Muscle layer of colon (tissue), 2 donors: ENCODE measurements around the gene ZNF652.
"Not testable (repeated sequence)": the region's sequence is repeated elsewhere in the genome, so short reads cannot be mapped to it uniquely, and the experiment has no call there.

Experiments
- H3K27ac ChIP-seq: one replicate; pipeline ENCODE4 v1.7.0; 2013; ENCODE audit warnings: low read depth, mild to moderate bottlenecking, low read length, moderate library complexity
- H3K27me3 ChIP-seq, 2 donors: one replicate each; pipeline ENCODE4 v1.7.0; 2013; ENCODE audit warnings: low read length in 2 of 2, mild to moderate bottlenecking in 2 of 2; ENCODE audit not compliant: insufficient read depth in 2 of 2, control insufficient read depth in 1 of 2
- H3K36me3 ChIP-seq: one replicate; pipeline ENCODE4 v1.7.0; 2013; ENCODE audit warnings: mild to moderate bottlenecking, low read length; ENCODE audit not compliant: insufficient read depth
- H3K4me1 ChIP-seq: one replicate; pipeline ENCODE4 v1.7.0; 2013; ENCODE audit warnings: mild to moderate bottlenecking, low read length; ENCODE audit not compliant: insufficient read depth
- H3K4me3 ChIP-seq, 2 donors: one replicate each; pipeline ENCODE4 v1.7.0; 2013; ENCODE audit warnings: low read length in 2 of 2, low read depth in 1 of 2, mild to moderate bottlenecking in 1 of 2, moderate library complexity in 1 of 2
- H3K9ac ChIP-seq: one replicate; pipeline ENCODE4 v1.7.0; 2013; ENCODE audit warnings: low read length
- H3K9me3 ChIP-seq: one replicate; pipeline ENCODE4 v1.7.0; 2013; ENCODE audit warnings: mild to moderate bottlenecking, low read length
- donor health status: abdominal sarcoma.
- donor health status: Adenocarcinoma of cecum.

Gene ZNF652

DNA sequence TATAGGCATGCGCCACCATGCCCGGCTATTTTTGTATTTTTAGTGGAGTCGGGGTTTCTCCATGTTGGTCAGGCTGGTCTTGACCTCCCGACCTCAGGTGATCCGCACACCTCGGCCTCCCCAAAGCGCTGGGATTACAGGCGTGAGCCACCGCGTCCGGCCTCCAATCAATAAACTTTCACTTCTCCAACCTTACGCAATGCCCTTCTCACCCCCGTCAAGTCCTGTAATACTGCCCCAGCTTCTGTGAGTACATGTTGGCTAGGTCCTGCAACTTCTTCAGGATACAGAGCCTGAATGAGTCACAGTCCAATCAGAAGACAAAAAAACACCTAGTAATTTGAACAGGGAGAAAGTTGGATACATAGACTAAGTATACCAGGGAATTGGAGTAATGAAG, 84.4 kb downstream of the ZNF652 start:
- H3K36me3 ChIP-seq = no peaks in the 10 kb centered on the region
- H3K9ac ChIP-seq = no peak overlapping the region
- H3K4me1 ChIP-seq = no peaks in the 10 kb centered on the region
- H3K27me3 ChIP-seq = no peaks in the 10 kb centered on the region
- H3K4me3 ChIP-seq = no peak overlapping the region
- H3K9me3 ChIP-seq = no peaks in the 10 kb centered on the region
- no peak overlapping the region for H3K27ac ChIP-seq

- not testable (repeated sequence) for H3K4me1 ChIP-seq, H3K27ac ChIP-seq, H3K27me3 ChIP-seq, H3K4me3 ChIP-seq, H3K36me3 ChIP-seq, H3K9me3 ChIP-seq, H3K9ac ChIP-seq
Measured at GRCh38 chr17:49275981-49276380, 86.1 kb downstream of the ZNF652 start.

DNA sequence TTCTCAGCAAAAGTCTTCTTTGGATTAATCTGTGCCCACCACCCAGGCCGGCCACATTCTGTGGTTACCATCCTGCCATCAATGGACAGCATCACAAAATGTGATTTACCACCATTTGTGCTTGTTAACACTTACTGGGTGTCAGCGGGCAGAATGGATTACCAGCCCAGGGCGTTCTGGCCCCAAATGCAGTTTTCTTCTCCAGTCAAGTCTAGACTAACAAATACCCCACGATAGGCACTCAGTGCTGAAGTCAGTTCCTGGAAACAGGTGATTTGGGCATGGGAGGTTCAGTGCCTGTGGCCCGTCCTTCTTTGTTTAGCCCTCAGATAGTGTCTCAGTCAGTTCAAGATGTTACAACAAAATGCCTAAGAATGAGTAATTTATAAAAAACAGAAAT, 92.7 kb downstream of the ZNF652 start:
- Histone ChIP-seq H3K27ac (no peak overlapping the region), H3K9me3 (no peaks in the 10 kb centered on the region), H3K9ac (no peak overlapping the region), H3K4me1 (no peaks in the 10 kb centered on the region), H3K4me3 (no peak overlapping the region), H3K36me3 (no peaks in the 10 kb centered on the region), H3K27me3 (no peaks in the 10 kb centered on the region)

DNA sequence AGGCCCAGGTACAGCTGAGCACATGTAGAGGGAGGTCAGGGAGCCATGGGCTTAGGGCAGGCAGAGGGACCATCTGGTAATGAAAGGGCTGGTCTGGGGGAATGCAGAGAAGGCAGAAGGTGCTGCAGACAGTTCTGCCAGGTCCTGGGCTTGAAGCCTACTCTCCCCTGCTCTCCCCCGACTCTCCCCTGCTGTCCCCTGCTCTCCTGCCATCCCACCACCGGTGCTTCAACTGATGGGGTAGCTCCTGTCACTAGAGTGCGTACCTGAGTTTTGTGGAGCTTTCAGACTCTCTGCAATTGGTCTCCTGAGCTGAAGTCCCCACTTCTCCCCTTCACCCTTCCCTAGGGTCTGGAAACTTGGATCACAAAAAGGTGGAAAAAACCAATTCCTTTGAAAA, 94.1 kb downstream of the ZNF652 start:
- Histone ChIP-seq H3K27me3 (no peaks in the 10 kb centered on the region), H3K4me3 (no peak overlapping the region), H3K4me1 (no peaks in the 10 kb centered on the region), H3K9me3 (no peaks in the 10 kb centered on the region), H3K27ac (no peak overlapping the region), H3K9ac (no peak overlapping the region), H3K36me3 (no peaks in the 10 kb centered on the region)

- no peaks in the 10 kb centered on the region for H3K27me3 ChIP-seq
- H3K4me1 ChIP-seq = no peaks in the 10 kb centered on the region
- no peaks in the 10 kb centered on the region for H3K9me3 ChIP-seq
- no peak overlapping the region for H3K4me3 ChIP-seq
- no peak overlapping the region for H3K27ac ChIP-seq
- no peaks in the 10 kb centered on the region for H3K36me3 ChIP-seq
- H3K9ac ChIP-seq = no peak overlapping the region
Measured at GRCh38 chr17:49266233-49266632, 95.8 kb downstream of the ZNF652 start.

GRCh38 chr17:49261540-49261939, 100.5 kb downstream of the ZNF652 start:
- not testable (repeated sequence) for H3K27me3 ChIP-seq, H3K4me3 ChIP-seq, H3K36me3 ChIP-seq, H3K4me1 ChIP-seq, H3K9me3 ChIP-seq, H3K27ac ChIP-seq, H3K9ac ChIP-seq

DNA sequence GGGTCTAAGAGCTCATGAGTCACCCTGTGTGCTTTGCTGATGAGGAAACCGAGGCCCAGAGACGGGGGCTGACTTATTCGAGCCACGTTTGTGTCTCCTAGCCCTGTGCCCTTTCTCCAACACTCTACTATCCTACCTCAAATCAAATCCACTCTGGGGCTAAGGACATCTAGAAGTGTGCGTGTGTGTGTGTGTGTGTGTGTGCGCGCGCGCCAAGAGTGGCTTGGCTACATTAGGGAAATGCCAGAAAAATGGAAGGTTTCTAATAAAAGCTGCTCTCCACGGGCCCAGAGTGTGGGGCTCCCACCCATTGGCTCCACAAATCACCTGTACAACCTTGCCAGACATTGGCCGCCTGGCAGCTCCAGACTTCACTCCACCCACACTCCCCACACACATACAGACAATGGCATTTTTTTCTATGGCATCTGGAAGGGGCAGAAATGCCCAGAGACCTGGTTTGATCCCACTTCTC, 101.2 kb downstream of the ZNF652 start:
- H3K27me3 ChIP-seq = no peaks in the 10 kb centered on the region
- H3K9ac ChIP-seq = peak overlapping the region; percentile 15
- no peaks in the 10 kb centered on the region for H3K36me3 ChIP-seq
- no peaks in the 10 kb centered on the region for H3K9me3 ChIP-seq
- peak overlapping the region; percentile 57 to 62 for H3K4me3 ChIP-seq
- no peaks in the 10 kb centered on the region for H3K4me1 ChIP-seq
- no peak overlapping the region for H3K27ac ChIP-seq

DNA sequence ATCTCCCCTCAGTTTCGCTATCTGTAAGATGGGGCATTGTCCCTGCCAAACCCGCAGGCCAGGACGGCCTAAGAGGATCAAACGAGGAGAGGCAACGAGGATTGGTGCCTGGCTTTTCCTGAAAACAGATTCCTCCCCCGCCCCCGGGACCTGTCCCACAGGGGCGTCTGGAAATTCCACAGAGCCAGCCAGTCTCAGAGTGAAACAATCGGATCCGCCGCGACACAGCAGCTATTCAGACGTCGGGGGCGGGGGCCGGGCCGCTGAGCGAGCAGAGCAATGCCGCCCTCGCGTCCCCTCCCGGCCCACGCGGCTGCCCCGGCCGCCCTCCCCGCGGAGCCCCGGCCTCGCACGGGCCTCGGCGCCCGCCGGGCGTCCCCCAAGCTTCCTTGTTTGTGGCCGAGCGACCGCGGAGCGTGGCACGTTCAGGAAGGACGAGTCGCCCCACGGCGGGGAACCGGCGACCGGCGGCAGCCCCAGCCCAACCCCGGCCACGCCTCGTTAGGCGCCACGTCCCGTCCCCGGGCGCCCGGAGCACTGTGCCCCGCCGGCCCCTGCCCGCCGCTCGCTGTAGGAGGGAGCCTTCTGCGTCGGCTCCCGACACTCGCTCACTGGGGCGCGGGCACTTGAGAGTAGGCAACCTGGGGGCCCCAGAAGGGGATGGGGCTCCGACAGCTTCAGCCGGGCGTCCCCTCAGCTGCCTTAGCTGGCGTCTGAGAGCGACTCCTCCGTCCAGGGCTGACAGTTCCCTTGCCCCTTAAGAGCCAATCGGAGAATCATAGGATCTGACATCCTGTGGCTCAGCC, 101.8 kb downstream of the ZNF652 start:
- Histone ChIP-seq H3K27me3 (no peaks in the 10 kb centered on the region), H3K4me1 (no peaks in the 10 kb centered on the region), H3K4me3 (peak overlapping the region; percentile 57 to 62), H3K9me3 (no peaks in the 10 kb centered on the region), H3K27ac (peak overlapping the region; percentile 19), H3K9ac (peak overlapping the region; percentile 15), H3K36me3 (no peaks in the 10 kb centered on the region)

- H3K4me3 ChIP-seq = peak overlapping the region; percentile 57 to 62
- H3K27me3 ChIP-seq = no peaks in the 10 kb centered on the region
- no peak overlapping the region for H3K27ac ChIP-seq
Measured at GRCh38 chr17:49259663-49260010, 102.4 kb downstream of the ZNF652 start.

GRCh38 chr17:49258394-49258793, 103.7 kb downstream of the ZNF652 start:
- no peak overlapping the region for H3K9ac ChIP-seq
- no peaks in the 10 kb centered on the region for H3K36me3 ChIP-seq
- H3K27ac ChIP-seq = no peak overlapping the region
- H3K4me1 ChIP-seq = no peaks in the 10 kb centered on the region
- no peaks in the 10 kb centered on the region for H3K27me3 ChIP-seq
- no peak overlapping the region for H3K4me3 ChIP-seq
- no peaks in the 10 kb centered on the region for H3K9me3 ChIP-seq

More at GRCh38 chr17:49259663-49260010, 102.4 kb downstream of the ZNF652 start:
- no peaks in the 10 kb centered on the region for H3K4me1 ChIP-seq
- no peaks in the 10 kb centered on the region for H3K36me3 ChIP-seq
- H3K9ac ChIP-seq = peak overlapping the region; percentile 15
- H3K9me3 ChIP-seq = no peaks in the 10 kb centered on the region

DNA sequence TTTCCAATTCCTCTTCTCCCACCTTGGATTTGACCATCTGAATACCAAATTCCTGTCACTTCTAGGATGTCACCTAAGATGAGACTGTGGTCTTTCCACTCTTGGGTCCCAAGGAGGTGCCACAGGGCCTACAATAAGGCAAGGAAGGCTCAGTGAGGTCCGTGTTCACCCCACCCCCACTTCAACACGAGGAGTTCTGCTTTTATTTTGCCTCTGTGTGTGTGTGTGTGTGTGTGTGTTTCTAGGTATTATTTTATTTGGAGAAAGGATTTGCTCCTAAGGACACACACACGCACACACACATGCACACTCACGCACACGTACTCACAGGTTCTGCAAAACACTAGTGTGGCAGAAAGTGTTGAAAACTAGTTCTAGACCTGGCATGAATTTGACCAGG, 106.9 kb downstream of the ZNF652 start:
- no peak overlapping the region for H3K9ac ChIP-seq
- no peaks in the 10 kb centered on the region for H3K9me3 ChIP-seq
- H3K36me3 ChIP-seq = no peaks in the 10 kb centered on the region
- no peak overlapping the region for H3K27ac ChIP-seq
- no peaks in the 10 kb centered on the region for H3K4me1 ChIP-seq
- H3K27me3 ChIP-seq = no peaks in the 10 kb centered on the region
- no peak overlapping the region for H3K4me3 ChIP-seq

DNA sequence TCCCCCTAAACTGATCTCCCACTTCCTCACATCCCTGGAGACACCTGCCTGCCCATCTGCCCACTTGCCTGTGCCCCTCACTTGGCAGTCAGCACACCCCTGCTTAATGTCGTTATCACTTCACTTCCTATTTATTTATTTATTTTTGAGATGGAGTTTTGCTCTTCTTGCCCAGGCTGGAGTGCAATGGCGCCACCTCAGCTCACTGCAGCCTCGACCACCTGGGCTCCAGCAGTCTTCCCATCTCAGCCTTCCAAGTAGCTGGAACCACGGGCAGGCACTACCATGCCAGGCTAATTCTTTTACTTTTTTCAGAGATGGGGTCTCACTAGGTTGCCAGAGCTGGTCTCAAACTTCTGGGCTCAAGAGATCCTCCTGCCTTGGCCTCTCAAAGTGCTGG, 108.0 kb downstream of the ZNF652 start:
- Histone ChIP-seq H3K4me1 (no peaks in the 10 kb centered on the region), H3K9ac (no peak overlapping the region), H3K27ac (no peak overlapping the region), H3K9me3 (no peaks in the 10 kb centered on the region), H3K36me3 (no peaks in the 10 kb centered on the region), H3K27me3 (peaks cover 0 to 6% of the 10 kb centered on the region in 2 donors), H3K4me3 (no peak overlapping the region)
